NCI-H187 treated with DMSO at 0.1 percent for 48 hours (cell line): Measurements from ENCODE around the gene GSTT2.
"Not testable (repeated sequence)": the region's sequence is repeated elsewhere in the genome, so short reads cannot be mapped to it uniquely, and the experiment has no call there.

ENCODE experiments used
- DNase-seq: peaks from one replicate; lab custom pipeline; 2025; lab: John Stamatoyannopoulos, UW

Gene GSTT2

DNA sequence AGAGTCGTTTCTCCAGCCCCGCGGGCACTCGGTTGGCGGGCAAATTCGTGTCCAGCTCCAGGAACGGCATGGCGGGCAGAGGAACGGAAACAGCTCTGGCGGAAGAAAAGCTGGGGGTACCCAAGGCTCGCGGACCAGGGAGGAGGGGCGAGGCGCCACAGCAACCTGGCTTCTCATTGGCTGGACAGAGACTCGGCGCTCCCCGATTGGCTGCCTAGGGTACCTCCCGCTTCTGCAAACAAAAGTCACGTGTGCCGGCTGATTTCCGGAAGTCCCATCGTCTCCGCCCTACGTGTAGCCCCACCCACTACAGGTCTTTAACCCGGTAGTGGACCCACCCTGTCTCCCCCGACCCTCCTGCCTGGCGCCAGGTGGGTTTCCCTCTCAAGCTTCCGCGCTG is 5.6 kb upstream of the GSTT2 start, which contains the start of gene DDT:
Gene DDT (minus strand): TSS at position 97 of the 400 bp plus-strand sequence. CDS start 27 bp downstream, at position 70.
- not testable (repeated sequence) for DNase-seq

DNA sequence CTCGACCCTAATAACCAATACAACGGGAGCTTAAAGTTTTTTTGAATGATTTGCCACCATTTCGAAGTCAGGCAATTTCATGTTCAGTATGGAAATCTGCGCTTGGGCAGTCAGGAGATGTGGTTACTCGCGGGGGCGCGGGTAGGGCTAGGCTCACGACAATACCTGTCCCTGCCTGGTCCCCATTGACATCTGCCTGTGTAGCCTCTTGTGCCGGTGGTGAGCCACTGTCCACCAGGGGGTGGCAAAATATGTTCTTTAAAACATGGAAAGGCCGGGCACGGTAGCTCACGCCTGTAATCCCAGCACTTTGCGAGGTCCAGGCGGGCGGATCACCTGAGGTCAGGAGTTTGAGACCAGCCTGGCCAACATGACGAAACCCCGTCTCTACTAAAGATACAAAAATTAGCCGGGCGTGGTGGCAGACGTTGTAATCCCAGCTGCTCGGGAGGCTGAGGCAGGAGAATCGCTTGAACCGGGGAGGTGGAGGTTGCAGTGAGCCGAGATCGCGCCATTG is 5.0 kb upstream of the GSTT2 start:
- DNase-seq: not testable (repeated sequence)

DNA sequence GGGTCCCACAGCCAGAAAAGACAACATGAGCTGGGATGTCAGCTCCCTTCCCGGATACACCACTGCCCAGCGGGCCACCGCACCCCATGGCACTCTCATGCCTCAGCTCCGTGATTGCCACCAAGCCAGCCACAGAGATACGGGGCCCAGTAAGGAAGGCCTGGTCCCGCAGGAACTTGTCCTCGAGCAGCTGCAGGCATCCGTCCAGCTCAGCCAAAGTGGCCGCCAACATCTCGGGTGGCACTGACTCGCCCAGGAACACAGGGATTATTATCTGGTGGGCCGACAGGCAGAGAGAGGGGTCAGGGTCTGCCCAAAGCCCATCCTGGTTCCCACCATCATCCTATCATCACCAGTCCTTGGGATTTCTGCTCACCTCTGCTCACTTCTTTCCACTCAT is 2.6 kb upstream of the GSTT2 start:
- DNase-seq: not testable (repeated sequence)

DNA sequence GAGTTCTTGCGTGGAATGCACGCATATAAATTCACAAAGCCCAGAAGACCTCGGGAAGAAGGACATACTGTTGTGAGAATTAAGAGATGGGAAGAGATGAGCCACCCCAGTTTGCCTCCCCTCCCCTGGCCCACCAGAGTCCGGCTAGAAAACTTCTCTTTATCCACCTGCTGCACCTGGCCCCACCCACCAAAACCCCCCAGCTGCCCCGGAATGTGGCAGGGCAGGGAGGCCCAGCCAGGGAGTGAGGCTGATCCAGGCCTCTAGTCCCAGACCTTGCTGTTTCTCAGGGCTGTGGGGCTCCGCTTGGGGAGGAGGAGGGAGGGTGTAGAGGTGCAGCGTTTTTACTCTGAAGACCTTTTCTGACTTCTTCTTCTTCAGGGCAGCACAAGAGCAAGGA is 633 bp downstream of the GSTT2 start:
- not testable (repeated sequence) for DNase-seq

DNA sequence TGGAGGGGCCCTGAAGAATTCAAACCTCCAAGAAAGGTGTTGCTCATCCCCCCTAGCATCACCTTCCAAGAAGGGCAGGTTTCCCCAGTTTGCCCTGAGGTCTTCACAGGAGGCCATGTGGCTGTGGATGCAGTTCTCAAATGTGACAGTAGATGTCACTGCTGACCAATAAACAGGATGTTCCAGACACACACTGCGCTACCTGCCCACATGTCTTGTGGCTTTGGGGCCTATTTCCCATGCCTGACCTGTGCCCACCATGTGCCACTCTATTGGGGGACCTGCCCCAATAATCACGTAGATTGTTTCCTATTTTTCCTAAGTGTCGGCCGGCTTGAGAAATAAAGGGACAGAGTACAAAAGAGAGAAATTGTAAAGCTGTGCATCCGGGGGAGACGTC is 4.5 kb downstream of the GSTT2 start:
- DNase-seq: no peak

DNA sequence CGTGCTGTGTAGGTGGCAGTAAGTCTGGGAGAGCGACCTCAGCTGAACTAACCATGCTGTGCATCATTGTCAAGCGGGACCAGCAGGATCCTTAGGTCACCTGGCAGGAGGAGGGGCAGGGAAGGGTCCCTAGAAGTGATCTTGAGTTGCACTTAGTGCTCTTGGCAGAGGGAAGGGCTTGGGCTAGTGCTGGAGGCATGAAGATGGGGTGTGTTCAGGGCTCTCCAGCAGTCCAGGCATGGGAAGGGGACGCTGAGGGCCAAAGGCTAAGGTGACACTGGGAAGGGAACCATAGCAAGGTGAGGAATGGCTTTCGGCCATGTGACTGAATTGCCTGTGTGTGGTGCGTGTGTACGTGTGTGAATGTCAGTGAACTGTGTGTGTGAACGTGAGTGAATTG is 6.2 kb downstream of the GSTT2 start:
- not testable (repeated sequence) for DNase-seq

DNA sequence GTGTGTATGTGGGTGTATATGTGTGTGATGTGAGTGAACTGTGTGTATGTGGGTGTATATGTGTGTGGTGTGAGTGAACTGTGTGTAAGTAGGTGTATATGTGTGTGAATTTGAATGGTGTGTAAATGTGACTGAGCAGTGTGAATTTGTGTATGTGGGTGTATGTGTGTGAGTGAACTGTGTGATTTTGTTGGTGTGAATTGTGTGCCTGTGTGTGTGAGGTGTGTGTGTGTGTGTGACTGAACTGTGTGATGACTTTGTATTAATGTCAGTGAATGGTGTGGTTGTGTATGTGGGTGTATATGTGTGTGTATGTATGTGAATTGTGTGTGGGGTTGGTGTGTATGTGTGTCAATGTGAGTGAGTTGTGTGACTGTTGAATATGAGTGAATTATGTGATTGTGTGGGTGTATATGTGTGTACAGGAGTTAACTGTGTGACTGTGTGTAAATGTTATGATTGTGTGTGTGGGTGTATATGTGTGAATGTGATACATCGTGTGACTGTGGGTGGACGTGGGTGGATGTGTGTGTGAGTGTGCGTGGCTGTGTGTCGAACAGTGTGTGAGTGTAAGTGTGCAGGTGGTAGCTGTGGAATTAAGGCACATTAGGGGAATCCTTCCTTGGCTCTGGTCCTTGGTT is 6.7 kb downstream of the GSTT2 start:
- not testable (repeated sequence) for DNase-seq

DNA sequence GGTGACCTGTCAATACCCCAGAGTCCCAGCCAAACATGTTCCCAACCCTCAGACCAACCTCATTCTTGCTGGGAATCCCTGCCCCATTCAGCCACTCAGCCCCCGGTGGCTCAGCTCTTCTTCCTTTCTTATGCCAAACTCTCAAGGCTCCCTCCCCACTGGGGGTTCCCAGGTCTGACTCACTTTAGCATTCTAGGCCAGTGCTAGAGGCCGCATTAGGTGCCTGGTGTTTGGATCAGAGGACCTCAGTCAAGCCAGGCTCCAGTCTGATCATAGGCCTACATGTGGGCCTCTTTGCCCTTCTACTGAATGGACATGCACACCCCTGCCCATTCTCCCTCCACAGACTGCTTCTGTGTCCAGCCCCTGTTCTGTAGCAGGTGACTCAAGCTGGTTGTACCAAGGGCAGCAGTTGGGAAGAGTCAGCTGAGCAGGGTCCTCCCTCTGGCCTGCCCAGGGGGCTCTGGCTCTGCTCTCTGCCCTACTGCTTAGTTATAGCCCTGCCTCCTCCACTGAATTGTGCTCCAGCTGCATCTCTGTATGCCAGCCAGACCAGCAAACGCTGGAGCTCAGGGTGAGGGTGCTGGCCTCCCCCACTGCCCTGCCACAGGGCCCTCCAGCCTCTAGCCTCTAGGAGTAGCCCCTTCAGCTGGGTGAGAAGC is 9.8 kb downstream of the GSTT2 start:
- DNase-seq: not testable (repeated sequence)

DNA sequence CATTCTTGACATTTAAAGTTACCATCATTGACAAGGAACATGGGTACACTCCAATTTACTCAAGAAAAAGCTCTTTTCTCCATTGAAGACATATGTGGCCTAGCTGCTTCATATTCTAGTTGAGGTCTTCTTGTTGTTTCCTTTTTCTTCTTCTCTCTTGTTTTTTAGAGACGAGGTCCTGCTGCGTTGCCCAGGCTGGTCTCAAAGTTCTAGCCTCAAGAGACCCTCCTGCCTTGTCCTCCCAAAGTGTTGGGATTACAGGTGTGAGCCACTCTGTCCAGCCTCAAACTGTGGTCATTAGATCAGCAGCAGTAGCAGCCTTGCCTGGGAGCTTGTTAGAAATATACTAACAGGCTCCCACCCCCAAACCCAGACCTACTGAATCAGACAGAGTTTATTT is 13.1 kb downstream of the GSTT2 start:
- DNase-seq: not testable (repeated sequence)

DNA sequence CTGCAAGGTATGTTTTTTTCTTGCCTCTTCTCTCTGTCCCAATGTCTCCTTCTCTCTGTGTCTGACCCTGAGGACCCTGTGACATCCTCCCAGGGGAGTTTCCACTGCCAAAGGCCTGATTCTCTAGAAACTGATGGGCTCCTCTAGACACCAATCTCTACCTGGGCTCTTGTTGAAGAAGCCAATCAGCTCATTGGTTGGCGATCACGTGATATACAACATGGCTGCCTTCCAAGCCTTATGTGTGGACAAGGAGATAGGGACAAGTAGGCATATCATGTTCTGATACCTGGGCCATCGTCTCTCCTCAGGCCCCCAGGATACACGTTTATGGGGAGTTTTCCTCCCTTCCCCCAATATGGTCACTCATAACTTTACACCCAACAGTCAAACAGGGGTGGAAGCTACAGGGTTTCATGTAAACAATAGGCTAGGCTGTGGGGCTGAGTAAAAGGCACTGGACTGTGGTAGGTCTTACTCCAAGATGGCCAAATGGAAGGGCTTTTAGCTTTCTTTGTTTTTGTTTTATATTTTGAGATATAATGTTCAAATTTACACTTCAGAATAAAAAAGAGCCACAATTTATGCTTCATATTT is 13.7 kb downstream of the GSTT2 start:
- not testable (repeated sequence) for DNase-seq

DNA sequence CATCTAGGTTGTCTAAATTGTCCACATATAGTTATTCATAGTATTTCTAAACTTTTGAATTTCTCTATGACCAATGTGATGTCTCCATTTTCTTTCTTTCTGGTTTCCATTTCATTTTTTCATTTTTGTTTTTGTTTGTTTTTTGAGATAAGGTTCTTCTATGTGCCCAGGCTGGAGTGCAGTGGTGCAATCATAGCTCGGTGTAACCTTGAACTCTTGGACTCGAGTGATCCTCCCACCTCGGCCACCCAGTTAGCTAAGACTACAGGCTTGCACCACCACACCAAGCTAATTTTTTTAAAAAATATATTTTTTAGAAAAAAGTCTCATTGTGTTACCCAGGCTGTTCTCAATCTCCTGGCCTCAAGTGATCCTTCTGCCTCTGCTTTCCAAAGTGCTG is 17.2 kb downstream of the GSTT2 start:
- no peak for DNase-seq

DNA sequence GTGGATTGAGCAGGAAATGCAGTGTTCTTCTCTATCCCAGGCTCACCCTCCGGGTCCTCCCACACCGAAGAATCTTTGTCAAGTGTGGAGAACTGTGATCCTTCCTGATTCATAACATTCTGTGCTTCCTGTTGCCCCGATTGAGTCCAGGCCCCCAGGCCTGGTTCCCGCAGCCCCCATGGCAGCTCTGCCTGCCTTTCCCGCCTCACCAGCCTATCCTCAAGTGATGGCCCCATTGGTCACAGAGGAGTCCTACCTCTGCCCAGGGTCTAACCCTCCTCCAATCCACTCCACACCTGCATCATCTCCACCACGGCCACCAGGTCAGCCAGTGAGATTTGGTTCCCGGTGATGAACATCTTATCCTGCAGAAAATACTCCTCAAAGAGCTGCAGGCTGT is 19.8 kb downstream of the GSTT2 start:
- not testable (repeated sequence) for DNase-seq

DNA sequence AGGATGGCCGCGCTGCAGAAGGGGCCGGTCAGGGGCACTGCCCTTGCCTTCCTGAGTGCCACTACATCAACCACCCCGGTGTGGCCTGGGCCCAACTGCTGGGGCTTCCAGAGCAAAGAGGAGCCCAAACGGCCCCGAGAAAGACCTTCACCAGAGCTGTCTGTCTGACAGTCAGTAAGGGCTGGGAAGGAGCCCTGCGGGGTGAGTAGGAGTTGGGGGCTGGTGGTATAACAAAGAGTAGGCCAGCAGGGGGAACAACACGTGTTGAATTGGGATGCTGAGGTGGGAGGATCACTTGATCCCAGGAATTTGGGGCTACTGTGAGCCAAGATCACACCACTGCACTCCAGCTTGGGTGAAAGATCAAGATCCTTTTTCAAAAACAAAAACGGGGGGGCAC is 21.4 kb downstream of the GSTT2 start:
- no peak for DNase-seq

DNA sequence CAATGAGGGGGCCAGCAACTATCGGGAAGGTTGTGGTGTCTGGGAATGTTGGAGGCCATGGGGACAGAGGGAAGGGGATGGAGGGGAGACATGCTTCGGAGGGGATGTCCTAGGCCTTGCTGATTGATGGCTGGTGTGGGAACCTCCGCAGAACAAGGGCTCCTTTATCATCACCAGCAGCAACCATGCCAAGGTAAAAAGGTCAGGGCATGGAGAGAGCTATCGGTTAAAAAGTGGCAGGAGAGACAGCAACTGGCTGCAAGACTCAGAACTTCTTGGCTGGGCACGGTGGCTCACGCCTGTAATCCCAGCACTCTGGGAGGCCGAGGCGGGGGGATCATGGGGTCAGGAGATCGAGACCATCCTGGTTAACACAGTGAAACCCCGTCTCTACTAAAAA is 22.3 kb downstream of the GSTT2 start:
- DNase-seq: no peak

DNA sequence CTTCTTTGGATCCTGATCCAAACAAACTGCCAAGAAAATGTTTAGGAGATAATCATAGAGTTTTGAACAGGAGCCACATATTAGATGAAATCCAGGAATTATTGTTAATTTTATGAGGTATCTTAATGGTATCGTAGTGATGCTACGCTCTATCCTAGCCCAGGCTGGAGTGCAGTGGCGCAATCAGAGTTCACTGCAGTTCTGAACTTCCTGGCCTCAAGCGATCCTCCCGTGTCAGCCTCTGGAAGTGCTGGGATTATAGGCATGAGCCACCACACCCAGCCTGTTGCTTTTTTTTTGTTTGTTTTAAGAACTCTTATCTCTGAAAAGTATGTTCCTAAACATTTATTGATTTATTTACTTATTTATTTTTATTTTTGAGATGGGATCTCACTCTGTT is 22.9 kb downstream of the GSTT2 start:
- DNase-seq: no peak

DNA sequence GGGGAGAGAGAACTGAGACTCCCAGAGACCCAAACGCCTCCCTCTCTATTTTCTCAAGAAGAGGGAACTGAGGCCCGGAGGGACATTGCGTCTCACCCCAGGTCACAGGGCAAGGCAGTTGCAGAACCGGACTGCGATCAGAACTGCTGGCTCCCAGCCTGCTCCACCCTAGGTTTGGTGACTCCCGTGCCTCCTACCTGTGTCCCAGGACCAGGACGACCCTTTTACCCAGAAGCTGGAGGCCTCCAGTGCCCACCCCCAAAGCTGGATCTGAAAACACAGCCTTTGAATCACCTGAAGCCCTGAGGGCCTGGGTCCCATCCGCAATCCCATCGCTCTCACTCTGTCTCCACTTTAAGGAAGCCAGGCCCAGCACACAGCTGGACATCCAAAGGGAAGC is 24.0 kb downstream of the GSTT2 start:
- DNase-seq: no peak

DNA sequence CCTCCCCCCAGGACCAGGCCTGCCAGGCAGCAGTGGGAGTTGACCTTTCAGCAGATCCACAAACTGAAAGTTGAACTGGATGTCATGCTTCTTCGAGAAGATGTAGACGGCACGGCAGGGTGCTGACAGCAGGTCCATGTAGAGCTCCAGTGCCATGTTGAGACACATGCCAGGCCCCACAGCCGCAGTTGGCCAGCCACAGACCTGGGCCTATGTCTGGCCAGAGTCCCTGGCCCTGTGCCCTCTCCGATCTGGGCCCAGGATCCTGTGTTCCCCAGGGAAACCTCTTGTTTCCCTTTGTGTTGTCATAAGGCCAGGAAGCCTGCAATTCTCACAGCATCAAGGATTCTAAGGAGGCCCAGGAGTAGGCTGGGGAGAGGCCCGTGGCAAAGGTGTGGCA is 25.3 kb downstream of the GSTT2 start, which contains the start of gene GSTT4:
Gene GSTT4 (minus strand): TSS at position 253 of the 400 bp plus-strand sequence. CDS start 97 bp downstream, at position 156.
- DNase-seq: no peak

DNA sequence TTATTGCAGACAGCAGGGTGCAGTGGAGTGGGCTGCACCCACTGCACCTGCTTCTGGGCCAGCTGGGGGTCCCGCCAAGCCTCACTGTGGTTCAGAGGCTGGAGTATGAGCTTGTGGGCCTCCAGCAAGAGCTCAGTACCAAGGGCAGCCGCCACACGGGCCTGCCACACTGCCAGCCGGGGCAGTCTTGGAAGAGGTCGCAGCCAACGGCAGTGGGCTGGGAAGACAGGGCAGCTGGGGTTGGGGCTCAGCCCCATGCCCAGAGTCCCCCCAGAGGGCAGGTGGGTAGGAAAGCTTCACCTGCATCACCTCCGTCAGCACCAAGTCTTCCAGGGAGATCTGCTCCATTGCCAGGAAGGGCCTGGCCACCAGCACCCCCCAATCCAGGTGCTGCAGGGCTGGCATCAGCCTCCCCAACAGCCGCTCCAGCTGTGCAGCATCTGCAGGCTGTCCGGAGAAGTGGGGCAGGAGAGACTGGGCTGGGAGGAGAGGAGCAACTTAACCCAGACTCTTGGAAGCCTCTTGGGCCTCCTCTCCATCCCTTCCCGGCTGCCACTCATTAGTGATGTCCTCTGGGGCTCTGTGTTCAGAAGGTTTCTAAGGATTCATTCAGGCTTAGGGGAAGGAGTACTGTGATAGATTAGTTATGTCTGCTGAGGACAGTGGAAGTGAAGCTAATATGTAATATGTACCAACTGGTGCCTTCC is 26.4 kb downstream of the GSTT2 start:
- DNase-seq: no peak

DNA sequence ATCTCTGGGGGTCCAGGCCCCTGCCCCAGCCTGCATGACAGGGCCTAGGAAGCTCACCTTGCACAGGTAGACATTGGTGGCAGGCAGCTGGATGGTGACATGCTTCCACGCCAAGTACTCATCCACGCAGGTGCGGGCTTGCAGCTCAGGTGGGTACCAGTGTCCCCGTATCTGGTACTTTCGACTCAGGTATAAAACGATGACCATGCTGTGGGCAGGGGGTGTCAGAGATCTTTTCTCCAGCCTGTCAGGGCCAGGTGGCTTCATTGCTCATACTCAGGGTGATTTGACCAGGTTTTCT is 26.9 kb downstream of the GSTT2 start:
- DNase-seq: no peak

DNA sequence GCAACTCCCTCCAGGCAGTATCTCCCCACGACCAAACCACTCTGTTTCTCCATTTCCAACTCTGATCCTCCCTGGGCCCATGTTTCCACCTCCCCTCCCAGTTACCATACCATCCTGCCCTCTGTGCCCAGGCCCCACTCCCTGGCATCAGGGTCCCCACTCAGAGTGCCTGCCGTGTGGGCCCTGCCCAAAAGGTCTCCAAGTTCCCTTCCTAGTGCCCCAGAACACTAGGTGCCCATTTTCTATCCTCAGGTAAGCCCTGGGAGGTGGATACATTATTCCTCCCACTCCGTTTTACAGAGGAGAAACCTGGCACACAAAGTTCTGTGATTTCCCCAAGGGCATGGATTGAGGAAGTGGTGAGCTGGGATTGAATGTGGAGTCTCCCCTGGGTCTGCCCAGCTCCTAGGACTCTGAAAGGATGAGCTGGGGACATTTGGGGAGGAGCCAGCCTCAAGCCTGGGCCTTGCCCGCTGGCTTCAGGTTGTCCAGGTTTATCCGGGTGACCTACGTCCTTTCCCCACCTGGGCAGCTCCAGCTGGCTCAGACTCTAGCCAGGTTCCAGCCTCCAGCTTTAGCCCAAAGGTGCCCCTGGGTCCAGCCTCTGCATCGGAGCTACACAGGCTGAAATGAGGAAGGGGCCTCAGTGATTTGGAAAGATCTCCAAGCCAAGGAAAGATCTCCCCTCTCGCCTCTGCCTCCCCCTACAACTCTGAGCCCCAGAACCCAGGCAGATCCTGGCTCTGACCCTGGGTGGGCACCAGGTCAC is 27.5 kb downstream of the GSTT2 start:
- DNase-seq: no peak

DNA sequence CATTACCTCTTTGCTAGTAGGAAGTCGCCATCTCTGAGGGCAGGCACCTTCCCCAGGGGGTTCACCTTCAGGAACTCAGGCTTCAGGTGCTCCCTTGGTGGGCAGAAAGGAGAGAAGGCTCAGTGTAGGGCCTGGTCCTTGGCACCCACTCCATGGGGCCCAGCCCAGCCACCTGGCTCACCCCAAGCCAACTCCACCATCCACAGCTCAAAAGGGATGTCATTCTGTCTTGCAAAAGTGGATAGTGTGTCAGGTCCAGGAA is 28.0 kb downstream of the GSTT2 start:
- DNase-seq: no peak
